NB4 (cell line): ENCODE data around the gene TMEM44.
"Not testable (repeated sequence)": the region's sequence is repeated elsewhere in the genome, so short reads cannot be mapped to it uniquely, and the experiment has no call there.

Experiments used
- DNase-seq: peaks from one replicate; pipeline ENCODE4 v3.0.0; 2010; ENCODE audit warnings: low read depth
- H3K4me3 ChIP-seq: one replicate; pipeline ENCODE4 v1.5.1; 2011; ENCODE audit warnings: mild to moderate bottlenecking, low read depth, low read length, moderate library complexity
- CTCF ChIP-seq: IDR thresholded peaks from one replicate; pipeline ENCODE4 v1.5.1; 2012; ENCODE audit warnings: low read depth, low read length
- MAX ChIP-seq: IDR thresholded peaks from 2 replicates; pipeline ENCODE4 v1.6.1; 2011; ENCODE audit warnings: low read depth, low read length
- MYC ChIP-seq: IDR thresholded peaks from 2 replicates; pipeline ENCODE4 v1.6.1; 2011; ENCODE audit warnings: low read depth, low read length
- POLR2A ChIP-seq: IDR thresholded peaks from 2 replicates; pipeline ENCODE4 v1.6.1; 2011; ENCODE audit warnings: mild to moderate bottlenecking; ENCODE audit not compliant: insufficient read length; ENCODE audit errors: extremely low read depth

The TMEM44 gene

GRCh38 chr3:194606163-194606562, 27.1 kb downstream of the TMEM44 start:
- TF ChIP-seq POLR2A: no peak
- no peak for TF ChIP-seq CTCF
- no peak for TF ChIP-seq MAX
- TF ChIP-seq MYC: no peak
- no peak overlapping the region for H3K4me3 ChIP-seq
- no peak for DNase-seq

- H3K4me3 ChIP-seq, DNase-seq: not testable (repeated sequence)
These were observed 27.9 kb downstream of the TMEM44 start for GRCh38 chr3:194605314-194605713.

GRCh38 chr3:194604837-194605236, 28.4 kb downstream of the TMEM44 start:
- no peak for TF ChIP-seq POLR2A
- TF ChIP-seq MYC: no peak
- TF ChIP-seq CTCF: peak; percentile 40
- TF ChIP-seq MAX: no peak
- H3K4me3 ChIP-seq: no peak overlapping the region
- no peak for DNase-seq

- no peak overlapping the region for H3K4me3 ChIP-seq
- TF ChIP-seq POLR2A (no peak), CTCF (no peak), MAX (no peak), MYC (no peak)
- DNase-seq: no peak
These were observed 29.1 kb downstream of the TMEM44 start for GRCh38 chr3:194604126-194604525.

GRCh38 chr3:194602669-194603171, 30.5 kb downstream of the TMEM44 start:
- TF ChIP-seq MAX (no peak), CTCF (no peak), POLR2A (no peak), MYC (no peak)
- DNase-seq: no peak
- H3K4me3 ChIP-seq: no peak overlapping the region

GRCh38 chr3:194598771-194599557, 34.3 kb downstream of the TMEM44 start:
- H3K4me3 ChIP-seq: peak overlapping the region; percentile 29
- DNase-seq: peak; percentile 98
- TF ChIP-seq POLR2A (no peak), CTCF (no peak), MYC (peak; percentile 70), MAX (peak; percentile 64)
